Stimulated activated CD8-positive, alpha-beta memory T cell treated with anti-CD3 and anti-CD28 coated beads, Interleukin-15, amount 100 ng/mL, for 4 hours (primary cell): ENCODE measurements around the gene ATP10B.
"Not testable (repeated sequence)": the region's sequence is repeated elsewhere in the genome, so short reads cannot be mapped to it uniquely, and the experiment has no call there.

Experiments
- DNase-seq, 2 donors: peaks; one replicate each; pipeline ENCODE4 v3.0.0-alpha.2; 2020; ENCODE audit warnings: low read depth in 2 of 2

The ATP10B gene

DNA sequence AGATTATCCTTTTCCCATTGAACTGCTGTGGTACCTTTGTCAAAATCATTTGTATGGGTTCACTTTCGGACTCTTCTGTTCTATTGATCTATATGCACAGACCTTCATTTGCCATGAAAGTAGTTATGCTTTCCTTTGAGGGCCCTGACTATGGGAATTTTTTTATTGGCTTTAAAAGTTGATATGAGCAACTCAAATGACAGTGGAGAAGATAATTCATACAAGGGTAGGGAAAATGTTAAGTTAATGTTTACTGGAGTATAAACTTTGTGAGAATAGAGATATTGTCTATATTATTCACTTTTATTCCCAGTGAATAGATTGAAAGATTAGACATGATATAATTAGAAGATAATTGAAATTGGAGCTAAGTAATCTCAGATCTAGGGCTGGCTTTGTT is 94.8 kb downstream of the ATP10B start:
- no peak for DNase-seq

- DNase-seq, result no peak
These were observed 100.9 kb downstream of the ATP10B start for GRCh38 chr5:160750938-160751657.

DNA sequence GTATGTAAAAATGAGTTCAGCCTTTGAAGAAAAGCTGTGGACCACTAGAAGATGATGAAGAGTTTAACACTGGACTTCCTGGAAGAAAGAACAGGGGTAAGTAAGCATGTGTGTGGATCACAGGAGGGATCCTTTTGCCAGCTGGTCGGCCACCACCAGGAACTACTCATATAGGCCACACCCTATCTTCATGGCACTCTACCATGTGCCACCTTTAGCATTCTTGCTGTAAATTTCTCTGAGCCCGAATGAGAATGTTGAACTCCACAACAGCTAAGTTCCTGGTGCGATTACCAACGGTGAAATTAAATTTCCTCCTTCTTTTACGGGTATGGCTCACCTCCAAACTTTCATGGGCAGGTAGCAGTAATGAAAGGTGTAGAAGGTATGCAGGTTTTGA is 102.3 kb downstream of the ATP10B start:
- DNase-seq, result no peak

- DNase-seq, result no peak
These were observed 103.0 kb downstream of the ATP10B start for GRCh38 chr5:160749026-160749425.

- DNase-seq, result no peak
These were observed 104.0 kb downstream of the ATP10B start for GRCh38 chr5:160747987-160748386.

DNA sequence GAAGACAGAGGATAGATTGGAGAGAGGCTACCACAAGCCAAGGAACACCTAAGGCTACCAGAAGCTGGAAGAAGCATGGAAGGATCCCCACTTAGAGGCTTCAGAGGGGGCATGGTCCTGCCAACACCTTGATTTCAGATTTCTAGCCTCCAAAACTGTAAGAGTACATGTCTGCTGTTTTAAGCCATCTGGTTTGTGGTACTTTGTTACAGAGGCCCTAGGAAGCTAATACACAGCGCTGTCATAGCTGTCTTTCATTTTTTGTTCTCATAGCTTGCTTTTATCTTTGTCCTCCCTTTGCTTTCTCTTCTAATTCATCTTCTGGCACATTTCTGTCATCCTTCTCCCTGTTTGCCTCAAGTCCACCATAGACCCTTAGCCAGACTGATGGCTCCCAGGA is 104.5 kb downstream of the ATP10B start:
- no peak for DNase-seq

- DNase-seq, result no peak
These were observed 107.5 kb downstream of the ATP10B start for GRCh38 chr5:160744268-160745101.

DNA sequence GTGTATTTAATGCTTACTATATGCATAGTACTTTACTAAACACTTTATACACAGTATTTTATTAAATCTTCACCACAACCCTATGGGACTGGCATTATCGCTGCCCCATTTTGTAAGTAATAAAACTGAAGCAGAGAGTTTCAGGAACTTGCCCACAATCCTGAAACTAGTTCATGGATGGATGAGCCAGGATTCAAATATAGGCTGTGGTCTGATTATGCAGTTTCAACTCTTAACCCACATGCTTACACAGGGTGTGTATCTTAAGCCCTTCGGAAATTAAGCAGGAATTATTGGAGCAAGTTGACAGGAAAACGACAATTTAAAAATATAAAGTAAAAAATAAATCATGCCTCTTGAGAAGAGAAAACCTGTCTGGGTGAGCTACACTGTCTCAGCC is 109.0 kb downstream of the ATP10B start:
- no peak for DNase-seq

- DNase-seq, result no peak
These were observed 109.6 kb downstream of the ATP10B start for GRCh38 chr5:160742446-160742845.

GRCh38 chr5:160727296-160727997 is 124.6 kb downstream of the ATP10B start:
- no peak for DNase-seq

- no peak for DNase-seq
These were observed 125.3 kb downstream of the ATP10B start for GRCh38 chr5:160726721-160727120.

GRCh38 chr5:160720822-160721221 is 131.2 kb downstream of the ATP10B start:
- no peak for DNase-seq

- not testable (repeated sequence) for DNase-seq
These were observed 136.5 kb downstream of the ATP10B start for GRCh38 chr5:160715508-160715907.

DNA sequence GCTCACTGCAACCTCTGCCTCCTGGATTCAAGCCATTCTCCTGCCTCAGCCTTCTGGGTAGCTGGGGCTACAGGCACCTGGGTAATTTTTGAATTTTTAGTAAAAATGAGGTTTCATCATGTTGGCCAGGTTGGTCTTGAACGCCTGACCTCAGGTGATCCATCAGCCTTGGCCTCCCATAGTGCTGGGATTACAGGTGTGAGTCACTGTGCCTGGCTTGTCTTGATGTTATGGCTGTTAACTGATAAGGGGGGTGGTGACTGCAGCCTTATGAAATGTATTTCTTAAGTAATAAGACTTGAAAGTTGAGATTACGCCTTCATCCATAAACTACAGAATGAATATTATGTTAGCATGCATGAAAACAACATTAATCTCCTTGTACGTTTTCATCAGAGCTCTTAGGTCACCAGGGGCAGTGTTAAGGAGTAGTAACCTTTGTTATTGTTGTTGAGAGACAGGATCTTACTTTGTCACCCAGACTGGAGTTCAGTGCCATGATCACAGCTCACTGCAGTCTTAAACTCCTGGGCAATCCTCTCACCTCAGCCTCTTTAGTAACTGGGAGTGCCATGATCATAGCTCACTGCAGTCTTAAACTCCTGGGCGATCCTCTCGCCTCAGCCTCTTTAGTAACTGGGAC is 148.3 kb downstream of the ATP10B start:
- DNase-seq, result no peak

DNA sequence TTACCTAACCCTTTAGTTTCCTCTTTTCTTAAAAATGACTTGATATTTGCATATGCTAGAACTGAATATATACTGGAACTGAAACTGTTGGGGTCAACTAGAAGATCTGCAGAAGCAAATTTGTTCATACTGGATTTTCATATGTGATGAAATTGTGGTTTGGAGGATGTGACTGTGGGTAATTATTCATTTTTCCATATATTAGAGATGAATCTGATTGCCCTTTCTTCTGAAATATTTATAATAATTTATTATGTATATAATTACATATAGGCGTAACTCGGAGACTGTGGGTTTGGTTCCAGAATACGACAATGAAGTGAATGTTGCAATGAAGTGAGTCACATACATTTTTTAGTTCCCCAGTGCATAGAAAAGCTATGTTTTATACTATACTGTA is 149.1 kb downstream of the ATP10B start:
- no peak for DNase-seq

DNA sequence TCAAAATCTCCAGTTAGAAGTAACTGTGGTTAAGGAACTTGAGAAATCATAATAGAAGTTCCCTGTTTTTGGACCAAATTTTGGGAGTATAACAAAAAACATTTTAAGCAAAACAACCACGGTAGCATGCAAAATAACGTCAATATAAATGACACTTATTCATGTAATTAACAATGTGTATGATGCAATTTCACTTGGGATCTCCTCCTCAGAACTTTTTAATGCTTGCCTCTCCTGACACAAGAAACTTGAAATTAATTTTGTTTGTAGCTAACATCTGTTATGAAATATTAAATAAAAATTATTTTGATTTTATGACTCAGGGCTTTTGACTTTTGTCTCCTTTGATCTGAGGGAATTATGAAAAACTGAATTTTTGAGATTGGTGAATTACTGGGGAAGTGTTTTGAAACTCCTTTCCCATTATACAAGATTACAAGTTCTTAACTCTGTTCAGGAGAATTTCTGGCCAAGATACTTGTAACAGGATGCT is 149.7 kb downstream of the ATP10B start:
- no peak for DNase-seq

DNA sequence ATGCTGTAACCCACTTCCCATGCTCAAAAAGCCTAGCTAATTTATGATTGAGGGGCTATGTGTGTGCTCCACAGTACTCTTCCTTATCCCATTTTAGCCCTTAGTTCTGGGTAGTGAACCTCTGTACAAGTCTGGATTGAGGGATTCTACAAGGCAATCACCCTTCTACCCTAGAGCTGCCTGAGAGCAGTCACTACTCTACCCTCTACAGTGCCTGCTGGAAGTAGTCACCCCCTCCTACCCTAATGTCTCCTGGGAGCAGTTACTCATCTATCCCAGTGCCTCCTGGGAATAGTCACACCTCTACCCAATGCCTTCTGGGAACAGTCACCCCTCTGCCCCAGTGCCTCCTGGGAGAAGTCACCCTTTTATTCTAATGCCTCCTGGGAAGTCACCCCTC is 150.6 kb downstream of the ATP10B start:
- no peak for DNase-seq

DNA sequence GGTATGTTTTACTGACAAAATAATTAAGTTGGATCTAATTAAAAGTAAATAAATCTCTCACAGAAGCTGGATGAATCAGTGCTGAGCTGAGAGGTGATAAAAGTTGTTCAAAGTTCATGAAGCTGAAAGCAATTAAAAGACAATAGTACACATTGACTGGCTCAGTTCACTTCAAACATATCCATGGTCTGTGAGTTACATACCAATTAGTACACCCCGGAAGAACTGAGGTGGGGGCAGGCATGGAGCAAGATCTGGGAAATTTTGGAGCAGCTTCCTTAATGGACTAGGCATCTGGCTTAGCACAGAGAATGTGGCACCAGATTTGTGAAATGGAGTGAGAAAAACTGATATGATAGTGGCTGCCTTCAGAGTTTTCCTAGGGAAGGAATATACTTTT is 152.7 kb downstream of the ATP10B start:
- DNase-seq, result no peak

- DNase-seq, result no peak
These were observed 154.7 kb downstream of the ATP10B start for GRCh38 chr5:160697281-160697680.

GRCh38 chr5:160694896-160695295 is 157.1 kb downstream of the ATP10B start:
- DNase-seq, result no peak

DNA sequence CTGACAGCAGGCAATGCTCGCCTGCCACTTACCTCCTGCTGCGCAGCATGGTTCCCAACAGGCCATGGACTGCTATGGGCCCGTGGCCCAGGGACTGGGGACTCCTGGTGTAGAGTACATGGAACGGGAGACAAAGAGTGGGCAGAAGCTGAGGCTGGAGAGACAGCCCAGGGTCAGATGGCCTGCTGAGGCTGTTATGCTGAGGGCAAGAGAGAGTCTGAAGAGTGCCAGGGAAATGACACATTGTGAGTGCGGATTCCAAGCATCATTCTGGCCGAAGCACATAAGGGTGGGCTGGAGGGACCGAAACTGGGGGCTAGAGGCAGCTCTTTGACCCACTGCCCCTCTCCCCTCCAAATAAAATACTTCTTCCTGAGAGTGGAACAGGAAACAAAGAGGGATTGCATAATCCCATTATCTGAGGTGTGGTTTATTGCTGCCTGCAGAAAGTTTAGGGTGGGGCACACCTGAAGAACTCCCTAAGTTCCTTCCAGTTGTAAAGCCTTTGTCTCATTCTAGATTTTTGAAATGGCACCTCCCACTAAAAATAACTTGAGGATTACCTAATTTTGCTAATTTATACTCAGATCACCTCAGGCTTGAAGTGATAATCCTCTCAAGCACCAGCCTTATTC is 158.1 kb downstream of the ATP10B start:
- no peak for DNase-seq
